Lower leg skin (tissue), 4 donors: ENCODE data around the gene FAH. TPM values are rescaled to one million over a fixed set of nuclear protein-coding genes. Genes with fewer than 3 reads are reported as not detected.

Experiments
- DNase-seq, 2 donors: peaks; one replicate each; pipeline ENCODE4 v3.0.0-alpha.2; 2019; ENCODE audit warnings: low spot score in 2 of 2
- H3K4me3 ChIP-seq: fragments of 200-600 bp; sonication (generic); 2 replicates; pipeline ENCODE4 v1.5.1; 2017; ENCODE audit warnings: mild to moderate bottlenecking, low read depth; ENCODE audit not compliant: poor library complexity, severe bottlenecking
- POLR2A ChIP-seq, 2 donors: fragments of 450-650 bp; IDR thresholded peaks; one replicate each; pipeline ENCODE4 v1.6.1; 2016 to 2017; ENCODE audit warnings: antibody characterized with exemption in 2 of 2, mild to moderate bottlenecking in 1 of 2, moderate library complexity in 1 of 2
- WGBS, 2 donors: methylation state at CpG; one replicate each; pipeline ENCODE4 v1.1.5; 2018; 5-methylcytosine and 5-hydroxymethylcytosine counted together
- intact Hi-C: fragments of 100-400 bp; cut with DNase I; formaldehyde crosslinking; loops from one replicate; pipeline ENCODE4 v1.15.0; 2023; ENCODE audit warnings: low total_unique reads
- total RNA-seq, 4 donors: library from RNA; depleted of rRNA; stranded (reverse); fragments of >200 nt; gene quantifications; one replicate each; pipeline ENCODE4 v1.1.0, GENCODE V29; 2016
- TF ChIP-seq, protein P1 (sequence below), 3 donors: fragments of 450-650 bp; IDR thresholded peaks; one replicate each; pipeline ENCODE4 v1.5.1; 2016; ENCODE audit warnings: antibody characterized with exemption in 3 of 3, mild to moderate bottlenecking in 3 of 3, moderate library complexity in 2 of 3

The FAH gene
- total RNA-seq, 4 donors from 2014 or later: 9.8 to 19.9 (median 11.8) TPM

DNA sequence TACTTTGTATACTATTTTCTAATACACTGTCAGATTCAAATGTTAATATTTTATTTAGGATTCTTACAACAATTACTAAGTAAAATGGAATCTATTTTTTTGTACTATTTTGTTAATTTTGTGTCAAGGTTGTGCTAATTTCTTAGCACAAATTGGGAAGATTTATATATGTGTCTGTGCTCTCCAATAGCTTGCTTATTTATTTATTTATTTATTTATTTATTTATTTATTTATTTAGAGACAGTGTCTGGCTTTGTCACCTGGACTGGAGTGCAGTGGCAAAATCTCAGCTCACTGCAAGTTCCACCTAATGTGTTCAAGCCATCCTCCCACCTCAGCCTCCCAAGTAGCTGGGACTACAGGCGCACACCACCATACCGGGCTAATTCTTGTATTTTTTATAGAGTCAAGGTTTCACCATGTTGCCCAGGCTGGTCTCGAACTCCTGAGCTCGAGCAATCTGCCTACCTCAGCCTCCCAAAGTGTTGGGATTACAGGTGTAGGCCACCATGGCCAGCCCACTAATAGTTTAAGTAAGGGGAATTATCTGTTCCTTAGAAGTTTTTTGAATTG is 64.6 kb downstream of the FAH start:
- 86 to 90% methylated on average over 4 of the region's 4 CpGs for WGBS, 2 donors
- intact Hi-C loops: no loop called here
- no peak for TF ChIP-seq POLR2A (IDR thresholded peaks at IDR 0.05)
- TF ChIP-seq, protein P1, sequence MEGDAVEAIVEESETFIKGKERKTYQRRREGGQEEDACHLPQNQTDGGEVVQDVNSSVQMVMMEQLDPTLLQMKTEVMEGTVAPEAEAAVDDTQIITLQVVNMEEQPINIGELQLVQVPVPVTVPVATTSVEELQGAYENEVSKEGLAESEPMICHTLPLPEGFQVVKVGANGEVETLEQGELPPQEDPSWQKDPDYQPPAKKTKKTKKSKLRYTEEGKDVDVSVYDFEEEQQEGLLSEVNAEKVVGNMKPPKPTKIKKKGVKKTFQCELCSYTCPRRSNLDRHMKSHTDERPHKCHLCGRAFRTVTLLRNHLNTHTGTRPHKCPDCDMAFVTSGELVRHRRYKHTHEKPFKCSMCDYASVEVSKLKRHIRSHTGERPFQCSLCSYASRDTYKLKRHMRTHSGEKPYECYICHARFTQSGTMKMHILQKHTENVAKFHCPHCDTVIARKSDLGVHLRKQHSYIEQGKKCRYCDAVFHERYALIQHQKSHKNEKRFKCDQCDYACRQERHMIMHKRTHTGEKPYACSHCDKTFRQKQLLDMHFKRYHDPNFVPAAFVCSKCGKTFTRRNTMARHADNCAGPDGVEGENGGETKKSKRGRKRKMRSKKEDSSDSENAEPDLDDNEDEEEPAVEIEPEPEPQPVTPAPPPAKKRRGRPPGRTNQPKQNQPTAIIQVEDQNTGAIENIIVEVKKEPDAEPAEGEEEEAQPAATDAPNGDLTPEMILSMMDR (IDR thresholded peaks at IDR 0.05): no peak
- no peak overlapping the region for H3K4me3 ChIP-seq
- DNase-seq: no peak

DNA sequence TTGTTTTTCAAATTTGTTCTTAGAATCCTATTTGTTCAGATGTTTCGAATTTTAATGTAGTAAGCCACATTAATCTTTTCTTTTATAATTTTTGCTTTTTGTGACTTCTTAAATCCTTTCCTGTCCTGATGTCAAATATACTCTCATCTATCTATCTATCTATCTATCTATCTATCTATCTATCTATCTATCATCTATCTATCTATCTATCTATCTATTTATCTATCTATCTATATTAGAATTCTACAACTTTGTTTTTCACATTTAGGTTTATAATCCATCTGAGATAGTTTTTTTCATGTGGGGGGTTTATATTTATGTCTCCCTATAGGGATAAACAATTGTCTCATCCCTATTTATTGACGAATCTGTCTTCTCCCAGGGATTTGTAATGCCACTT is 67.2 kb downstream of the FAH start:
- 64 to 80% methylated on average over 2 of the region's 2 CpGs for WGBS, 2 donors
- intact Hi-C loops: no loop called here
- H3K4me3 ChIP-seq: no peak overlapping the region
- no peak for TF ChIP-seq POLR2A (IDR thresholded peaks at IDR 0.05)
- TF ChIP-seq, protein P1 (IDR thresholded peaks at IDR 0.05): no peak
- DNase-seq: no peak

DNA sequence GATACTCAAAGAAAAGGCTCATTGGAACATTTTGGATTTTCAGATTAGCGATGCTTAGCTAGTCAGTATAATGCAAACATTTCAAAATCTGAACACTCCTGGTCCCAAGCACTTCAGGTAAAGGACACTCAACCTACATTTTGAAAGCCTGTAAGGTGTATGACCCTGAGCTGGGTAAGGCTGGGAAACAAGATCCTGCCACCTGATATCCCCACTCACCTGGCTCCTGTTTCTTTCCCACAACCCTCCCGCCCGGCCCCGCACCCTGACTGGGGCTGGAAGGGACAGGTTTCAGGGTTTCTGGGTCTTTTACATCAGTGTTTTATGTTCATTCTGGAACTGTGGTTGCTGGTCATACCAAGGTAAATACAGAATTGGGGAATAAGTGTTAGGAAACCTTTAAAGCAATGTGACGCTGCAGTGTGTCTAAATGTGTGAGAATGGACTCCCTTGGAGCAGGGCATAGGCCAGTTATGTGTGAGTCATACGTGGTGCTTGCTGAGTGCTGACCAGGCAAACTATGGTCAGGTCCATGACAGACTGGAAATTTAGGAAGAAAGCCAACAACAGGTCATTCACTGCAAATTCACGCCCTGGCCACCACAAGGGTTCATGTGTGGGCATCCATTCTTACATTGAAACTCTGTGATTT is 76.3 kb downstream of the FAH start:
- DNase-seq: no peak
- intact Hi-C loops: no loop called here
- WGBS, 2 donors: 84 to 90% methylated on average over 7 of the region's 7 CpGs
- H3K4me3 ChIP-seq: no peak overlapping the region
- no peak for TF ChIP-seq POLR2A (IDR thresholded peaks at IDR 0.05)
- TF ChIP-seq, protein P1 (IDR thresholded peaks at IDR 0.05): no peak

DNA sequence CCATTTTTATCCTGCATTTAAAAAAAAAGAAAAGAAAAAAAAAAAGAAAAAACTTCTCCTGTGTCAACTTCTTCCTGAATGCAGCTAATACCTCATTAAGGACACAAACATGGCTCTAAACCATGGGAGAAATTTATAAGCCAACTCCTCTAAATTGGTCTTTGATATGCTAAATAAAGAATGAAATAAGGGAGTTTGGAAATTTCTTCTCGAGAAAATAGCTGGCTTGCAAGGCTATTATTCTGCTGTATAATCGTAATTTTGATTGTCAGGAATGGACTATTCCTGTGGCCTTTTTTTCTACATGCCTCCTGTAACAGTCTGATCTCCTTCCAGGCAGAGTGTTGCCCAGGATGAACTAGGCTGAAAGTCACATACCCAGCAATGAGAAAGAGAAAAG is 78.6 kb downstream of the FAH start:
- intact Hi-C loops: no loop called here
- DNase-seq: no peak
- no peak overlapping the region for H3K4me3 ChIP-seq
- no peak for TF ChIP-seq POLR2A (IDR thresholded peaks at IDR 0.05)
- TF ChIP-seq, protein P1 (IDR thresholded peaks at IDR 0.05): no peak
- WGBS, 2 donors: 54% methylated on average over 2 of the region's 2 CpGs

DNA sequence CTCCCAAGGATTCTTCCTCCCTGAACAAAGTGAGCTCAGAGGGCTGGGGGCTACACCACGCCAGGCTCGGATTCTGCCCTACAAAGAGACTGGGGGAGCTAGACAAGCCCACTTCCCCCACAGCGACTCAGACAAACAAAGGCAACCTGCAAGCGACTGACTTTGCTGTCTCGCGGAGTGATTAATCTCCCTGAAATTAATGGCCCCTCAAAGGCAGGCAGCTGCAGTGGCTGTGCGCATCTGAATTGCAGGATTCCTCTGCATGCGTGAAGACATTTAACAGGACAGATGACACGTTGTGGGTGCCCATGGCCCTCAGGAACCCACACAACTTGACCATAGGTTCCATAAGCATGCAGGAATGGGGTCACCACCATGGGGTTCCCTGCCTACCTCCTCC is 80.8 kb downstream of the FAH start:
- intact Hi-C loops: no loop called here
- no peak overlapping the region for H3K4me3 ChIP-seq
- TF ChIP-seq, protein P1 (IDR thresholded peaks at IDR 0.05): no peak
- no peak for TF ChIP-seq POLR2A (IDR thresholded peaks at IDR 0.05)
- 26 to 39% methylated on average over 9 of the region's 9 CpGs for WGBS, 2 donors
- DNase-seq: peak in 1 of 2 donors; percentile 58
